GM12891 (cell line): ENCODE results near the gene TLE1.

Experiments used
- POLR2A ChIP-seq: IDR thresholded peaks from 2 replicates; pipeline ENCODE4 v1.6.1; 2011; ENCODE audit warnings: low read depth, low read length, control low read depth
- POLR2AphosphoS5 ChIP-seq: IDR thresholded peaks from 2 replicates; pipeline ENCODE4 v1.6.1; 2011; ENCODE audit warnings: low read depth, low read length, control low read depth
- POU2F2 ChIP-seq: IDR thresholded peaks from 2 replicates; pipeline ENCODE4 v1.6.1; 2011; ENCODE audit warnings: low read depth, mild to moderate bottlenecking, control low read depth, low read length, moderate library complexity
- SPI1 ChIP-seq: IDR thresholded peaks from 2 replicates; pipeline ENCODE4 v1.6.1; 2011; ENCODE audit warnings: low read depth, low read length, control low read depth
- TAF1 ChIP-seq: IDR thresholded peaks from 2 replicates; pipeline ENCODE4 v1.6.1; 2011; ENCODE audit warnings: low read depth, low read length, control low read depth

GRCh38 chr9:81717061-81717746 lies 27.9 kb upstream of the TLE1 start:
- TF ChIP-seq POLR2A (no peak), POLR2AphosphoS5 (no peak), TAF1 (no peak), POU2F2 (no peak), SPI1 (no peak)
